HT1080 (cell line): Measurements from ENCODE around the gene EHD1. TPM values are rescaled to one million over a fixed set of nuclear protein-coding genes. Genes with fewer than 3 reads are reported as not detected.

Experiments used
- DNase-seq: peaks from one replicate; pipeline ENCODE4 v3.0.0-alpha.2; 2015; ENCODE audit warnings: low read depth
- total RNA-seq: library from RNA; depleted of rRNA; stranded (reverse); fragments of >200 nt; shearing (Covaris generic); gene quantifications from 2 replicates; pipeline ENCODE4 v1.2.3, GENCODE V29; 2014

The EHD1 gene
- total RNA-seq, 1 experiment from 2014 or later, result 80.4 TPM

DNA sequence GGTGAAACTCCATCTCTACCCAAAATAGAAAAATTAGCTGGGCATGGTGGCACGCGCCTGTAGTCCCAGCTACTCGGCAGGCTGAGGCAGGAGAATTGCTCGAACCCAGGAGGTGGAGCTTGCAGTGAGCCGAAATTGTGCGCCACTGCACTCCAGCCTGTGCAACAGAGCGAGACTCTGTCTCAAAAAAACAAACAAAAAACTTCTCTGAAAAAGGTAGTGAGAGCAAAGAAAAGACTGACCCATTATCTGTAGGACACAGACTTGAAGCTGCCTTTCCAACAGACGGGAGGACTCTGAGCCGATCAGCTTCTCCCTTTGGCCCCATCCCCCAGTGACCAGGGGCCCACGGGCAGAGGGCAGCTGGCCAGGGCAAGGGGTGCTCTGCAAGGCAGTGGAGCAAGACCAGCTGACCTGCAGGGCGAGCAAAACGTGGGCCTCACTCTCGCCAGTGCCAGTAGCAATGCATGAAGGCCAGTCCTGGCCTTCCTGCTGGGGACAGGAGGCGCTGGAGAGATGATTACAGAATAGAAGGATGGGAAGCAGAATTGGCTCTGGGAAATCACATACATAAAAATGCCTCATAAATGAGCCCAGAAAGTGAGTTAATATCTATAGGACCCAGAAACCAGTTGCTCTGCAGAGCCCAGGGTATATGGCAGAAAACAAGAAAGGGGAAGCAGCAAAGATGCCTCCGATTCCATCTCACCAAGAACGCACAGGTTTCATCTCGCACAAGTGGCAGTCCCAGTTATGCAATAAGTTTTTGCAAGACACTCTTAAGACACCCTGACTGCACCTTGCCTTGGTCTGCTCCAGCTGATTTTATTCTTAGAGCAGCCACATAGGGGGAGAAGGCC, 2.8 kb downstream of the EHD1 start:
- no peak for DNase-seq

DNA sequence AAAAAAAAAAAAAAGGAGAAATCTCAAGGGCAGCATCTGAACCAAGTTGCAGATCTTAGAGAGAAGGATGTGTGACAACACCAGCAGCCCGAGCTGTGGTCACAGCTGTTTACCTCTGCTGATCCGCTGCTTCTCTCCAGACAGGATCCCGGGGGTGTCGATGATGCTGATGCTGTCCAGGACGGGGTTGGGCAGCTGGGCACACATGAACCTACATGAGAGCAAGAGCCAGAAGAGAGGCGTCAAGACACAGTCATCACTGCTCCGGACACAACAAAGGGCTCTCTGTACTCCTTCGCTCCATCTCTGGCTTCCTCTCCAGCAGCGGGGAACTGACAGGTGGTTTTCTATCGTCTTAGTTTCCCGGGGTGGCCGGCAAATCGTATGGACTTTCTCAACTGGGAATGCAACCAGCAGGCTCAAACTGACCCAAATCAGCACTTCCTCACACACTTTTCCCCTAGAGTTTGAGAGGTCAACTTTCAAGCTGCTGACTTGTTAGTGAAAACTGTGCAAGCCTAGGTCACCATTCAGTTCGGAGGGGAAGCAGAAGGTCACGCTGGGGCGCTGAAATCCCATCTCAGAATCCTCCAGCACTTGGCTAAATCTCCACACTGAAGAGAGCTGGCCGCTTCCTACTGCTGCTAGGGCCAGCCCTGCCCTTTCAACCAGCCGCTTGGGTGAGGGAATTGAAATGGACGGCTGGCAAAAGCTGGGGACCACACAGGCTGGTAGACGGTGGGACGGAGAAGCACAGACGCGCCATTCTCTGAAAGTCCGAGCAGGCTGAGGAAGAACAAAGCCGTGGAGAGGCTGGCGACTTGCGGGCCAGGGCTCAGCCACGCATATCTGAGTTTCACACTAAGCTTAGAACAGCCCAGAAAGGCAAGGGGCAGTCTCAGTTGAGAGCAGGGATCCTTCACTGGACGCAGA, 3.8 kb downstream of the EHD1 start:
- DNase-seq, result no peak

DNA sequence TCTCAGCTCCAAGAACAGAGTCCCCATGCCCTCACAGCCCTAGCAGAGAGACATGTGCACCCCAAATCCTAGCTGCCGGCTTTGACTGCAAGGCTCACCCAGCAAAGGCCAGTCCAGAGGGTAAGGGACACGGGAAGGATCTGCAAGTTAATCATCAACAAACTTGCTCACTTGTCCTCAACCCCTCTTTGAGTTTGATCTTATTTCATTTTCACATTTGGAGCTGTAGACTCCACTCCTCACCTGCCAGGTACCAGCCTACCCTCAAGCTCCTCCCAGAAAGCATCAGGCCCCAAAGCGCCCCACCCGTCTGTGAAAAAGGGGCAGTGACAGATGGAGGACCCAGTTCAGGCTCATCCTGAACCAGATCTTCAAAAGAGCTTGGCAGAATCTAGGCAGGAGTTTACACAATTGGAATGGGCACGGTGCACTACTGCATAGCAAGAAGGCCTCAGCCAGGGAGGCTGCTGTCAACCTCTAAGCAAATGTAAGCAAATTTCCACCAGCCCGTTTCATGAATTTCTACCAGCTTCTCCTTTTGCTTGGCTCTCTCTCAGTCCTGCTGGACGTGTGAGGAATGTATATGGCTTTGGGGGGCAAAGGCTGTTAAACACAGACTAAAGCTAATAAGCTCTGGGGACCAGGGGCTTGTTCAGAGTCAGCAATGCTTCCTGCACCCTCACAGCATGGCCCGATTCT, 5.5 kb downstream of the EHD1 start:
- no peak for DNase-seq

DNA sequence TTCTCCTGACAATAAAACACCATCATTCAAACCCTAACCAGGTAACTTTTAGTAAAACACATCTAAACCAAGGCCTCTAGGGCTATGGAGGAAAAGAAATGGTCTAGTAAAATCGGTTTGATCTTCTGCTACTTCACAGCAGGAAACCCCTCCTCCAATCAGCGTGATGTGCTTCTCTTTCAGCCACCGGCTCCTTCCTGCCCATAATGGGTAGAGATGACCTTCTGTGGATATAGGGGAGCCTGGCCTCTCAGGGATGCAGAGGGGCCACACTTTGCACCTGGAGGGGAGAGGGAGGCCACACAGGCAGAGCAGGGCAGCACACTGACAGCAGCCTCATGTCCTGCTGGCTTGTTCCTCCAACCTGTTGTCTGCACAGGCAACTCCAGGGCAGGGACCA, 6.9 kb downstream of the EHD1 start:
- no peak for DNase-seq

DNA sequence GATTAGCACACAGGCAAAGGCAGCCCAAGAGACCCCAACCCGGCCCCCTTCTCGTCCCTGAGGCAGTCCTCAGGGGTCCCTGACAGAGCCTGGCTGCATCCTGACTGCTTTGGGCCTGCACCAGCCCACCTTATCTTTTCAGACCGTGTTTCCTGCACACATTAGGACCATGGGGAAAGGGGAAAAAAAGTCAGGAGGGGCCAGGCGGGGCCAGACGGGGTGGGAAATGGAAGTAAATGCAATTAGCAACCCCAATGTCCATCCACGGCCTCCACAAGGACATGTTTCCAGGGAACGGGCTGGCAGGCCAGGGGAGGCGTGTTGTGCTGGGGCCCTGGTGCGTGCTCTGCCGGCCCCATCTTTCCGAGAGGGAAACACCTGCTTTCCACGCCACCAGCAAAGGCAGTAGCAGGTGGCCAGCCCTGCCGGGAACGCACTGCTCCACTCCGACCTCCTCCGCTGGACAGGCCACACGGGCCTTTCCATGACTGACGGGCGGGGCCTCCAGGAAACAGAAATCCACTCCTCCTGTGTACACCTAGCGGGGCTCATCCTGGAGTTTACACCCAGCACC, 7.4 kb downstream of the EHD1 start:
- DNase-seq, result no peak

DNA sequence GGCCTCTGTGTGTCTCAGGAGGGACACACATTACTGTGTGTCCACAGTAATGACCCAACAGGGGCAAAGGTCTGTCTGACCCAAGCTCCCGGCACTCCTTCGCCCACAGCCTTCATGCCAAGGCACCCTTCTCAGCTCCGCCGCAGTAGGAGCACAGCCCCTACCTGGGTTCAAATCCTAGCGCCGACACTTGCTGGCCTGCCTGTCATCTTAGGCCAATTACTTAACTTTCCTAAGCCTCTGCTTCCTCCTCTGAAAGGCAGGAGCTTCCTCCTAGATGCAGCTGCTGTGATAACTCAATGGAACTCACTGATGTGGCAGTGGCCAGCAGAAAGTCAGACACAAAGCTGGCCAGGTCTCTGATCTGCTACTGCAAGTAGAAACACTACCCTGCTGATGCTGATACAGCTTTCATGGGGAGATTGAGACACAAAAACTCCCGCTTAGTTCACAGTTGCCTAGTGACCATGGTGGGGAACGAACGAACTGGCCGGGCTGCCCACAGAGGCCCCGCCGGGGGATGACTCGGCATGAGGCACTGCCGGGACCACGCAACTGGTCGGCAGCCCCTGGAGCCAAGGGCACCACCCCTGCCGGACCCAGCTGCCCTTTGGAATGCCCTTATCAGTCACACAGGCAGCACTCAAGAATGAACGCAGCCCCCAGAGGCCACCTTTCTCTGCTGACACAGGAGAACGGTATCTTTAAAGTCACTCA, 8.1 kb downstream of the EHD1 start:
- DNase-seq, result no peak

DNA sequence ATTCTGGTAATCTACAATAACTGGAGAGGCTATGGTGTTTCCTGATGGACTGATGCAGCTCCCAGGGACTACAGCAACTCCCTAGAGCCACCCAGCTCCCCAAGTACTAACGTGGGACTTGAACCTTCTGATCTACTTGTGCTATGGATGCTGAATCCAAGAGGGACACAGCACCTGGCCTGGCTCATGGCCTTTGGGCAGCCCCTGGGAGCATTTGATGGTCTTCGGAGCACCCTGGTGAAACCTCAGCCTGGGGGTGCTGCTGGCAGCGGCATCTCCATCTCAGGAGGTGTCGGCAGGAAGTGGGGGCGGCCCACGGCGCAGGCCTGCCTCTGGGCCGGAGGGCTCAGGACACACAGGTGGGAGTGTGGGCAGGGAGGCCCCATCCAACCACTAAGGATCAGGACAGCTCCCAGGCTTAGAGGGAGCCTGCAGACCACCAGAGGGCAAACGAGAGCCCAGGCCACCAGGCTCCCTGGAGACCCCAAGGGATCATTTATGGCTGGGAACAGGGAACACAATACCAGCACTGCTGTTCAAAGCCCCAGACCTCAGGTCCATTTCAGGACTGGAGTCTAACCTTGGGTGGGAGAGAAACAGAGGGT, 8.7 kb downstream of the EHD1 start:
- DNase-seq, result no peak

DNA sequence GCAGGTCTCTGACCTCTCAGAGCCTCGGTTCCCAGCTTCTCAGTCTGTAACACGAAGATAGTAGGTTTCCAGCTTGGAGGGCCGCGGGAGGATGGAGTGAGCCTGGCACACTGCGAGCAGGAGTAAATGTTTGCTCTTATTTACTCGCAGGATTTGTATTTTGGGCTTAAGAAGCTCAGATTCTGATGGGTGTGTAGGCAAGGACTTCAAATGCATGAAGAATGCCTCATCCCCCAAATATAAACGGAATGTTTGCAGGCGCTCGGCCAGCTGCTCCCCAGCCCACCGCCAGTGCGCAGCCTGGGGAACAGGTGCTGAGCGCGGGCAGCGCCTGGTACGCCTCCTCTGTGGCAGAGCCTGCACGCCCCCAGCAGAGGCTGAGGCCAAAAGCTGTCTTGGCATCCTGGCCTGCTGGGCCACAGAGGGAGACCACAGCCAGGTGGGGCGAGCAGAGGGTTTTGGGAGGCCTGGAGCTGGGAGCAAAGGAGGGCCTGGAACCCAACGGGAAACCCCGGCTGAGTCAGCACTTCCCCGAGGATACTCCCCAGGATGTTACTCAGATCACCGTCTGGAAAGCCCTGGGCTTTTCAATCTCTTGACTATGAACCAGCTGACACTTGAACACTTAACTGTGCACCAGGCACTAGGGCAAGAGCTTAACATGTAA, 9.4 kb downstream of the EHD1 start:
- peak; percentile 97 for DNase-seq

DNA sequence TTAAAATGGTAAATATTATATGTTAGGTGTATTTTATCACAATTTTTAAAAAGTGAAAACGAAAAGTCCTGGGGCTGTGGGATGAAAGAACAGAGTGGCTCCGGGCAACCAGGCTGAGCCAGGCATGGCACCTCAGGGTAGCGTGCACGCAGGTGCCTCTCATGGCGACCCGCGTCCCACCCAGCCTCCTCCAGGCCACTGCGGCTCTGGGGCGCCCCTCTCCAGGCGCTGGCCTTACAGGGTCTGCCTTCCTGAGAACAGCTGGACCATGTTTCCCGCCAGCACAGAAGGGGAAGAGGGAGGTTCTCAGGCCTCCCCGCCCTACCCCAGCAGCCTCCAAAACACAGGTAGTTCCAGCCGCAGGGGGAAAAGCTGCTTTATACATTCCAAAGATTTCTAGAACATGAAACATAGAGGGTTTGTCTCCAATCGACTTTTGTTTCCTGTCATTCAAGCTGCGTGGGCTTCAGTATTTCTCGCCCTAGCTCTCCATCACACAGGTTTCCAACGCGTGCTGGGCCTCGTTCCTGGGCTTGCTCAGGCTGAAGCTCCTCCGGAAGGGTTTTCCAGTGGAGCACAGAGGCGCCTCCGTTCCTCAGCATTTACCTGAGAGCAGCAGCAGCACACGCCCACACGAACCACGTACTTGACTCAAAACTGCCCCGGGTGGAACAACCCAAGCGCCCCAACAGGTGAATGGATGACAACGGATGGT, 10.5 kb downstream of the EHD1 start:
- DNase-seq, result no peak

DNA sequence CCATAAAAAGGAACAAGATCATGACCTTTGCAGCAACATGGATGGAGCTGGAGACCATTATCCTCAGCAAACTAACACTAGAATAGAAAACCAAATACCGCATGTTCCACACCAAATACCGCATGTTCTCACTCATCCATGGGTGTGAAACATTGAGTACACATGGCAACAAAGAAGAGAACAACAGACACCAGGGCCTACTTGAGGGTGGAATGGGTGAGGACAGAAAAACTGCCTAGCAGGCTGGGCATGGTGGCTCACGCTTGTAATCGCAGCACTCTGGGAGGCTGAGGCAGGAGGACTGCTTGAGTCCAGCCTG, 12.3 kb downstream of the EHD1 start:
- no peak for DNase-seq

DNA sequence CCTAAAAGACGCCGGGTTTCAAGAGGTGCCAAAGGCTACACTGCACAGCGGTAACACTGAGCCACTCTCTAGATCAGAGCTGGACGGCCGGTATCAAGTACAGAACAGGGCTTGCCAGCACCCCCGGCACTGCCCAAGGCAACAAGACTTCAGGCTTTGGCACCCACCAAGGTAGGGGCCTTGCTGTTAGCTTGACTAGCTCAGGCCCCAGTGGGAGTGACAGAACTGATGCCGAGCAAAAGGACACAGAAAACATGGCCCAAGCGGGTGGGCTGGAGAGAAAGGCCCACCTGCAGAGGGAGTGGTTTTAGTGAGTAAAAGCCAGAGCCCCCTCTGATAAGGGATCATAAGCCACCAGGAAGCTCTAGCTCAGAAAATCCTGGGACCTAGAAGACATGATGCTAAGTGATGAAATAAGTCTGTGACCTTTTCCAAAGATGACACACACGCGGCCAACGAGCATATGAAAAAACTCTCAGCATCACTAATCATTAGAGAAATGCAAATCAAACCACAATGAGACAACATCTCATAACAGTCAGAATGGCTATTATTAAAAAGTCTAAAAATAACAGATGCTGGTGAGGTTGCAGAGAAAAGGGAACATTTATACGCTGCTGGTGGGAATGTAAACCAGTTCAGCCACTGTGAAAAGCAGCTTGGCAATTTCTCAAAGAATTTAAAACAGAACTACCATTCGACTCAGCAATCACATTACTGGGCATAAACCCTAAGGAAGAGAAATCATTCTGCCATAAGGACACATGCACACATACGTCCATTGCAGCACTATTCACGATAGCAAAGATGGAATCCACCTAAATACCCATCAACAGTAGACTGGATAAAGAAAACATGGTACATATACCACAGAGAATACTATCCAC, 12.9 kb downstream of the EHD1 start:
- DNase-seq, result no peak

DNA sequence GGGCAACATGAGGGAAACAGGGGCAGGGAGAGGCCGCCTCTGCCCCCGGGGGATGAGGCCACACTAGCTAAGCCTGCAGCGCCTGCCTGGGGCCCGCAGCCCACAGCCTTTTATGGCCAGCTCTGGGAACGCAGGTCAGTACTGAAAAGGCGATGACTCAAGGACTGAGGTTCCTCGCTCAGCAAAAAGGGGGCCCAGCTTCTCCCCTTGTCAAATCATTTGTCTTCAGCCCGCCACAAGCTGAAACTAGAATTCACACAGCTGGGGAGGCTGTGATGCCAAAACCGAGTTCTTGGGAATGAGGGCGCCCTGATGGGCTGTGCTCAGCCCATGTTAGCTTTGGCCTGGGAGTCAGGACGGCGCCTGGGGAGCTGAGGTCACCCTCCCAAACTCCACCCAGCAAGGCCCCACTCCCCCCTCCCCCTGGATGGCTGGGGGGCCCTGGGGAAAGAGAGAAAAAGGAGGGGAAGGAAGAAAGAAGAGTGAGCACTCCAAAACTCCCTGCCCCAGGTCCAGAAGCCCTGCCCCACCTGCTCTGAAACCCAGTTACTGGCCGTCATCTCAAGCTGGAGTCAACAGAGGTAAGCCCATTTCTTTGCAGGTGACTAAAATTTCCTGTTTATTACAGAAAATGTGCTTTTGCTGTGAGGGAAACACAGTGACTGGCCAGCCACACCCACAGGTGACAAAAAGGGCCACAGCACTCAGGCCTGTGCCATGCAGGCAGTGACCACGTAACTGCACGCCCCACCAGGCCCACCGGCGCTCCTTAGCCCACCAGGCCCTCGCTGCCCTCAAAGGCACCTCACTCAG, 13.7 kb downstream of the EHD1 start:
- DNase-seq, result no peak

DNA sequence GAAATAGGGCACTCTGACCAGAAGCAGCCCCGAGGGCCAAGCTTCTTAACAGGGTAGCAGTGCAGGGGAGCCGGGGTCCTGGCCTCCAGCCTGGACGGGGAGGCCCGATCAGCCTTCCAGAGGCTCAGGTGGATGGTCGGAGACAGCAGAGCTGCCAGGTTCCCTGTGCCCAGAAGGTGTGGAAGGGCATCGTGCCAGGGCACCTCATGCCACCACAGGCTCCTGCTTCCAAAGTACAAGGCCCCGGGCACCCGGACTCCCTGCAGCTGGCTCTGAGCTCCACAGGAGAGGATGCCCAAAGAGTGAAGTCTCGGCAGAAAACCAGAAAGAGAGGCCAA, 14.3 kb downstream of the EHD1 start:
- DNase-seq, result no peak

DNA sequence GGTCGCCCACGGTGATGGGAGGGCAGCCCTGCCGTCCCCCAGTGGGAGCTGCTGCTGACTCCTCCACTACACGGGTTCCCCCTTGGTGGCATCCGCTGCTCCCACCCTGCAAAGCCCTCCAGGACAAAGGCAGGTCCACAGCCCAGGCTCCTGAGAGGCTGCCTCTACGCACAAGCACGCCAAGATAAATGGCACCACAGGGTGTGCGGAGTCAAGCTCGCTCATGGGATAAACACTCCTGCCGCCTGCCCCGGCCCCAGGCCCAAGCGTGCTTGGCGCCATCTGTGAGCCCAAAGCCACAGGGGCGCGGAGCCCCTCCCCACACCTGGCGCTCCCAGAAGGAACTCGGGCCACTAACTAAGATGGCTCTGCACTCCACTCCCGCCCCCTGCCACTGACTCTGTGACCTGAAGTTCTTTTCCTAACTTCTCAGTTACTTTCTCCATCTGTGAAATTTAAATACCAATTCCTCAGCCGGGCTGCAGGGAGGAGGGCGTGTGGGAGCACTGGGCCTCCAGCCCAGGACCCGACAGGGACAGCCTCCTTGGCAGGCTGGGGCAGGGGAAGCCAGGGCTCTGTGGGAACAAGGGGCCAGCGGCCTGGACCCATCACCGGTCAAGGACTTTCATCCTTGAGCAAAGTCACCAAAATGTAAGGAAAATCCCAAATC, 14.9 kb downstream of the EHD1 start:
- DNase-seq, result no peak

DNA sequence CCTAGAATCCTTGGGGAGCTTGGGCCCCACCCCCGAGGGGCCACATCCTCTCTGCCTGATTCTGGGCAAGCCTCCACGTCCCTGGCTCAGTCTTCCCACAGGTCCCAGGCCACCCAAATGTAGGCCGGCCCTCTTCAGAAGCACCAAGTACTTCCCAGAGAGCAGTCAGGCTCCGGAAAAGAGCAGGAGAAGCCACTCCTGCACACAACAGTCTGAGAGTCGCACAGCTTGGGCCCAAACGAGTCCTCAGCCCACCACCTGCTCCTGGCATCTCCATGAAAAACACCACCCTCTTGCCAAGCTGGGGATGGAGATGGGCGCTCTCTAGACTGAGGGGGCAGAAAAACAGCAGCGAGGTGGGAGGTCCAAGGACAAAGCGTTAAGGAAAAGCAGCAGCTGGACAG, 15.4 kb downstream of the EHD1 start:
- no peak for DNase-seq

DNA sequence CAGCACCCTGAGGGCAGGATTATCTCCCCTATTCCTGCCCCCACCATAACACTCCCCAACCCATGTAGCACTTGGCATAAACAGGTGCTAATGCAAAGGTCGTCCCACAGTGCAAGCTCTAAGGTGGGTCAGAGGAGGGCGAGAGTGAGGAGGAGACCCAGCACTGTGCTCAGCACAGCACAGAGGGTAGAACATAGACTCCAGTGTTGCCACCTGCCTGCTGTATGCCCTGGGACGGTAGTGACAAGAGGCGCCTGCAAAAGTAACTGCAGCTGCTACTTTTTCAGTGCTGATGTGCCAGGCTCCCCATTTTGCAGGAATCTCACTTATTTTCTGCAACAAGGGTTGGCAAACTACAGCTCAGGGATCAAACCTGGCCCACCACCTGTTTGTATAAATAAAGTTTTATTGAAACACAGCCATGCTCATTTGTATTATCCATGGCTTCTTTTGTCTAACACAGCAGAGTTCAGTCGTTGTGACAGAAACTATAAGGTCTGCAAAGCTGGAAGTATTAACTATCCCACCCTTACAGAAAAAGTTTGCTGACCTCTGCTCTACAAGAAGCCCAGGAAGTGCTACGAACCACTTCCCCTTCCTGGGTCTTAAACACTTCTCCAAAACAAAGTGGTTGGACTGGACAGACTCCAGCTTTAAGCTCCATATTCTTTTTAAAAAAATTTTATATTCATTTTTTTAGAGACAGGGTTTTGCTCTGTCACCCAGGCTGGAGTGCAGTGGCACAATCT, 17.0 kb downstream of the EHD1 start:
- DNase-seq, result no peak
